ENCODE results near the gene CASP1.
"Not testable (repeated sequence)": the region's sequence is repeated elsewhere in the genome, so short reads cannot be mapped to it uniquely, and the experiment has no call there.

CASP1 gene

DNA sequence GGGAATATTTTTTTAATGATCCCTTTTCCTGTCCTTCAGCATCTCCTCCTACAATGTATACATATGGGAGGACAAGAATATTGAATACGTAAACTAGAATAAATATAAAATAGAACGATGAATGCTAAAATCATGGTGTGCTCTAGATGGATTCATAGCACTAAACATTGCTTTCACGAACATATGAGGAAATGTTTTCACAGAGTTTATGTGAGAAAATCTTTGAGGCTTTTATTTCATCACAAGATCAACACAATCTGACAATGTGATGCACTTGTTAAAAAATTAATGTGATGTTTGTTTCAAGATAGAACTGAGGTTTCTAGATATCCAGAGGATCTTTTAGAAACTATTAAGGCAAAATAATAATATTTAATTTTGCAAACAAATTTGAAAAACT is 7.2 kb upstream of the CASP1 start:
- H3K4me1 ChIP-seq (ENCODE audit: control insufficient read depth, insufficient read depth, low read length) = no peaks in the 10 kb centered on the region
- CTCF ChIA-PET = no interaction called here
- H3K36me3 ChIP-seq (ENCODE audit: control insufficient read depth in 2 of 2, insufficient read depth in 1 of 2, low read length in 2 of 2) = no peaks in the 10 kb centered on the region
- no peak overlapping the region for H3K4me3 ChIP-seq (ENCODE audit: low read depth, low read length)
- POLR2A ChIA-PET = no interaction called here
- no peak overlapping the region for H3K27ac ChIP-seq (ENCODE audit: extremely low read depth, low read depth, low read length)
- no peak for TF ChIP-seq ZNF112 (tag by site-specific recombination; IDR thresholded peaks at IDR 0.05)
- TF ChIP-seq ZNF555 (tag by site-specific recombination; conservative IDR thresholded peaks at IDR 0.05) = no peak
- TF ChIP-seq ZNF785 (tag by site-specific recombination; IDR thresholded peaks at IDR 0.05) = no peak
- TF ChIP-seq, protein P1, sequence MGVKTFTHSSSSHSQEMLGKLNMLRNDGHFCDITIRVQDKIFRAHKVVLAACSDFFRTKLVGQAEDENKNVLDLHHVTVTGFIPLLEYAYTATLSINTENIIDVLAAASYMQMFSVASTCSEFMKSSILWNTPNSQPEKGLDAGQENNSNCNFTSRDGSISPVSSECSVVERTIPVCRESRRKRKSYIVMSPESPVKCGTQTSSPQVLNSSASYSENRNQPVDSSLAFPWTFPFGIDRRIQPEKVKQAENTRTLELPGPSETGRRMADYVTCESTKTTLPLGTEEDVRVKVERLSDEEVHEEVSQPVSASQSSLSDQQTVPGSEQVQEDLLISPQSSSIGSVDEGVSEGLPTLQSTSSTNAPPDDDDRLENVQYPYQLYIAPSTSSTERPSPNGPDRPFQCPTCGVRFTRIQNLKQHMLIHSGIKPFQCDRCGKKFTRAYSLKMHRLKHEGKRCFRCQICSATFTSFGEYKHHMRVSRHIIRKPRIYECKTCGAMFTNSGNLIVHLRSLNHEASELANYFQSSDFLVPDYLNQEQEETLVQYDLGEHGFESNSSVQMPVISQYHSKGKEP (tag by site-specific recombination; IDR thresholded peaks at IDR 0.05) = no peak
- no peak for TF ChIP-seq BCL11A (tag by site-specific recombination; IDR thresholded peaks at IDR 0.05; ENCODE audit: low read depth)
- TF ChIP-seq CTCF (tag by site-specific recombination; IDR thresholded peaks at IDR 0.05) = no peak
- no peak for TF ChIP-seq ZNF610 (tag by site-specific recombination; IDR thresholded peaks at IDR 0.05; ENCODE audit: borderline replicate concordance)
- TF ChIP-seq ZNF223 (tag by site-specific recombination; IDR thresholded peaks at IDR 0.05) = no peak
- no peak for TF ChIP-seq ZNF214 (tag by site-specific recombination; IDR thresholded peaks at IDR 0.05; ENCODE audit: borderline replicate concordance)
- no peak for TF ChIP-seq ZNF274 (IDR thresholded peaks at IDR 0.05; ENCODE audit: low read length)
- no peak for TF ChIP-seq ZNF274 (tag by site-specific recombination; IDR thresholded peaks at IDR 0.05; ENCODE audit: borderline replicate concordance)
- TF ChIP-seq, protein P2, sequence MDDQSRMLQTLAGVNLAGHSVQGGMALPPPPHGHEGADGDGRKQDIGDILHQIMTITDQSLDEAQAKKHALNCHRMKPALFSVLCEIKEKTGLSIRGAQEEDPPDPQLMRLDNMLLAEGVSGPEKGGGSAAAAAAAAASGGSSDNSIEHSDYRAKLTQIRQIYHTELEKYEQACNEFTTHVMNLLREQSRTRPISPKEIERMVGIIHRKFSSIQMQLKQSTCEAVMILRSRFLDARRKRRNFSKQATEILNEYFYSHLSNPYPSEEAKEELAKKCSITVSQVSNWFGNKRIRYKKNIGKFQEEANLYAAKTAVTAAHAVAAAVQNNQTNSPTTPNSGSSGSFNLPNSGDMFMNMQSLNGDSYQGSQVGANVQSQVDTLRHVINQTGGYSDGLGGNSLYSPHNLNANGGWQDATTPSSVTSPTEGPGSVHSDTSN (CRISPR knock-in tag; IDR thresholded peaks at IDR 0.05) = no peak
- TF ChIP-seq GFI1B (tag by site-specific recombination; IDR thresholded peaks at IDR 0.05) = no peak
- no peak for TF ChIP-seq ZBTB17 (tag by site-specific recombination; IDR thresholded peaks at IDR 0.05)
- TF ChIP-seq ZSCAN30 (tag by site-specific recombination; IDR thresholded peaks at IDR 0.05) = no peak
- no peak for TF ChIP-seq KLF9 (tag by site-specific recombination; IDR thresholded peaks at IDR 0.05; ENCODE audit: low read depth)
- no peaks in the 10 kb centered on the region for H3K9me3 ChIP-seq (ENCODE audit: control insufficient read depth, insufficient read depth, low read depth, low read length)

GRCh38 chr11:105040703-105041102 is 5.8 kb upstream of the CASP1 start:
- no peaks in the 10 kb centered on the region for H3K9me3 ChIP-seq (ENCODE audit: control insufficient read depth, insufficient read depth, low read depth, low read length)
- TF ChIP-seq BCL6B (tag by site-specific recombination; IDR thresholded peaks at IDR 0.05) = no peak
- no peak overlapping the region for H3K4me3 ChIP-seq (ENCODE audit: low read depth, low read length)
- H3K27ac ChIP-seq (ENCODE audit: extremely low read depth, low read depth, low read length) = no peak overlapping the region
- POLR2A ChIA-PET = no interaction called here
- no peaks in the 10 kb centered on the region for H3K36me3 ChIP-seq (ENCODE audit: control insufficient read depth in 2 of 2, insufficient read depth in 1 of 2, low read length in 2 of 2)
- CTCF ChIA-PET = no interaction called here
- no peaks in the 10 kb centered on the region for H3K4me1 ChIP-seq (ENCODE audit: control insufficient read depth, insufficient read depth, low read length)

DNA sequence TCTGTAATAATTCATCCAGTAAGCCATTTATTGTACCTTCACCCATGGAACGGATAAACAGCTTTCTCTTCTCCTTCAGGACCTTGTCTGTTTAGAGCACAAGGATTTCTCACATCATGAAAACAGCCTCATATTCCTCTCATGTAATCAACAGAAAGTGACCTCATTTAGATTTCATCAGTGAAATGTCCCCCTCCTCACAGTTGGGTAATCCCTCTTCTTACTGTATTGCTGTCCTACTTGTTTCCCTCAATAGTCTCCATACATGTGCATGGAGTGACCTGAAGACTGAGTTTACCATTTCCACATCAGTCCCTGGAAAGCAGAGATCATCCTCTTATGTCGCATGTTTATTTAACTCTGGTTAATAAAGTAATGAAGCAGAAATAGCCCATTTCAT is 556 bp downstream of the CASP1 start:
- H3K4me1 ChIP-seq (ENCODE audit: control insufficient read depth, insufficient read depth, low read length); POLR2A ChIA-PET; CTCF ChIA-PET; H3K4me3 ChIP-seq (ENCODE audit: low read depth, low read length); H3K36me3 ChIP-seq (ENCODE audit: control insufficient read depth in 2 of 2, insufficient read depth in 1 of 2, low read length in 2 of 2); H3K9me3 ChIP-seq (ENCODE audit: control insufficient read depth, insufficient read depth, low read depth, low read length); H3K27ac ChIP-seq (ENCODE audit: extremely low read depth, low read depth, low read length): not testable (repeated sequence)

All from HEK293 (cell line).